Measurements from ENCODE around the gene MAP3K1.

Gene MAP3K1

DNA sequence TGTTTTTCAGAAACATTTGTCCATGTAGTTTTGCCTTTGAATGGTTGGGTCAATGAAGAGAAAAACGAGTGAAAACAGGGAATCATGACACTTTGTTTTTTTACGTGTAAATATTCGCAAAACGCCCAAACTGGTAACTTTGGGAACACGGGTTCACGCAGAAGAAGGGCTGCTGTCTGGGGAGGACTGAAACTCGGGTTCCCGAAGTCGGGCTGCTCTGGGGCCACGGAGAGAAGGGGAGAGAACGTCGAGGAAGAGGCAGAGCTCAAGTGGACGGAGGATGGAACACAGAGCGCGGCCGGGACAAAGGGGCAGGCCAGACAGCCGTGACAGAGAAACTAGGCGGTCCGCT is 93.6 kb downstream of the MAP3K1 start:
- Histone ChIP-seq H3K4me3 (ENCODE audit: low read depth in 1 of 2, low read length in 1 of 2) (peak overlapping the region; percentile 59 to 96), H3K27me3 (no peaks in the 10 kb centered on the region), H3K4me1 (ENCODE audit: control insufficient read depth in 1 of 2, insufficient read depth in 1 of 2, low read depth in 1 of 2, low read length in 1 of 2) (peaks cover 19 to 29% of the 10 kb centered on the region in 2 experiments), H3K36me3 (no peaks in the 10 kb centered on the region), H3K9me3 (no peaks in the 10 kb centered on the region), H3K27ac (peak overlapping the region; percentile 97)
- TF ChIP-seq, protein P1, sequence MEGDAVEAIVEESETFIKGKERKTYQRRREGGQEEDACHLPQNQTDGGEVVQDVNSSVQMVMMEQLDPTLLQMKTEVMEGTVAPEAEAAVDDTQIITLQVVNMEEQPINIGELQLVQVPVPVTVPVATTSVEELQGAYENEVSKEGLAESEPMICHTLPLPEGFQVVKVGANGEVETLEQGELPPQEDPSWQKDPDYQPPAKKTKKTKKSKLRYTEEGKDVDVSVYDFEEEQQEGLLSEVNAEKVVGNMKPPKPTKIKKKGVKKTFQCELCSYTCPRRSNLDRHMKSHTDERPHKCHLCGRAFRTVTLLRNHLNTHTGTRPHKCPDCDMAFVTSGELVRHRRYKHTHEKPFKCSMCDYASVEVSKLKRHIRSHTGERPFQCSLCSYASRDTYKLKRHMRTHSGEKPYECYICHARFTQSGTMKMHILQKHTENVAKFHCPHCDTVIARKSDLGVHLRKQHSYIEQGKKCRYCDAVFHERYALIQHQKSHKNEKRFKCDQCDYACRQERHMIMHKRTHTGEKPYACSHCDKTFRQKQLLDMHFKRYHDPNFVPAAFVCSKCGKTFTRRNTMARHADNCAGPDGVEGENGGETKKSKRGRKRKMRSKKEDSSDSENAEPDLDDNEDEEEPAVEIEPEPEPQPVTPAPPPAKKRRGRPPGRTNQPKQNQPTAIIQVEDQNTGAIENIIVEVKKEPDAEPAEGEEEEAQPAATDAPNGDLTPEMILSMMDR (IDR thresholded peaks at IDR 0.05): no peak

DNA sequence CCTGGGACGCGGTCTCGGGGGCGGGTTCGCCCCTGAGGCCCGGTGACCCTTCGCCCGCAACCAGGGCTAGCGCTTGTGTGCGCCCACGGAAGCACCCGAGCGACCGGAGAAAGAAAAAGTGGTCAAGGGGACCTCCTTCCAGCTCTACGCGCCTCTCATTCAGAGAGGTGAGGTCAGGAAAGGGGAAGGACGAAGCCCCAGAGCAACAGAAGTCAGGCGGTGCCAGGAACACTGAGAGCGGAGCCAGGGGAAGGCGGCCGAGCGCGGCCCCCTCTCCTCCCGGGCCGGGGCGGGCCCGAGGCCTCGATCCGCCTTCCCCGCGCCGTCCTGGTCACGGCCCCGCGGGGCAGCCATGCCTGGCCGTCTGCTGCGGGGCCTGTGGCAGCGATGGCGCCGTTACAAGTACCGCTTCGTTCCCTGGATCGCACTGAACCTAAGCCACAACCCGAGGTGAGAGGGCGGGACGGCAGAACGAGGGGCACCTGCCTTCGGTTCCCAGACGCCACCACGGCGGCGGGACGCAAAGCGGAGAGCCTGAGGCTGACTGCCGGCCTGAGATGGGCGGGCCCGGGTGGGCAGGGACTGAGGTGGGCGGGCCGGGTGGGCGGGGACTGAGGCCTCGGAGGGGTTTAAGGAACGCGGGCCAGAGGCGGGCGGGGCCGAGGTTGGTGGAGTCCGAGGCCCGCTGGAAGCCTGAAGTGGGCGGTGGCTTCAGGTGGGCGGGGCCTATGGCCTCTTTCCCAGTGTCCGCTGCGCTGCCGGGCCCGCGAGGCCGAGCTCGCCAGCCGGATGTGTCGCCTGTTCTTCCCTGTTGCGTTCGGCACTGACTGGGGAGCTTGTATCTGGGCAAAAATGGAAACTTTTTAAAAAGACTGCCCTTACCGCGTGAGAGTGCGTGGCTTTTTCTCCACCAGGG is 94.2 kb downstream of the MAP3K1 start, which contains the start of gene SETD9:
TSS of gene SETD9 (plus strand) at position 303 of the 916 bp plus-strand sequence. CDS start at position 353, 50 bp downstream.
- peaks cover 19 to 29% of the 10 kb centered on the region in 2 experiments for H3K4me1 ChIP-seq (ENCODE audit: control insufficient read depth in 1 of 2, insufficient read depth in 1 of 2, low read depth in 1 of 2, low read length in 1 of 2)
- no peaks in the 10 kb centered on the region for H3K36me3 ChIP-seq
- peak within 1 kb of the TSS; percentile 97 for H3K27ac ChIP-seq
- TF ChIP-seq, protein P1 (IDR thresholded peaks at IDR 0.05): peak; percentile 42
- H3K27me3 ChIP-seq: no peaks in the 10 kb centered on the region
- peak within 1 kb of the TSS; percentile 59 to 96 for H3K4me3 ChIP-seq (ENCODE audit: low read depth in 1 of 2, low read length in 1 of 2)
- no peaks in the 10 kb centered on the region for H3K9me3 ChIP-seq

DNA sequence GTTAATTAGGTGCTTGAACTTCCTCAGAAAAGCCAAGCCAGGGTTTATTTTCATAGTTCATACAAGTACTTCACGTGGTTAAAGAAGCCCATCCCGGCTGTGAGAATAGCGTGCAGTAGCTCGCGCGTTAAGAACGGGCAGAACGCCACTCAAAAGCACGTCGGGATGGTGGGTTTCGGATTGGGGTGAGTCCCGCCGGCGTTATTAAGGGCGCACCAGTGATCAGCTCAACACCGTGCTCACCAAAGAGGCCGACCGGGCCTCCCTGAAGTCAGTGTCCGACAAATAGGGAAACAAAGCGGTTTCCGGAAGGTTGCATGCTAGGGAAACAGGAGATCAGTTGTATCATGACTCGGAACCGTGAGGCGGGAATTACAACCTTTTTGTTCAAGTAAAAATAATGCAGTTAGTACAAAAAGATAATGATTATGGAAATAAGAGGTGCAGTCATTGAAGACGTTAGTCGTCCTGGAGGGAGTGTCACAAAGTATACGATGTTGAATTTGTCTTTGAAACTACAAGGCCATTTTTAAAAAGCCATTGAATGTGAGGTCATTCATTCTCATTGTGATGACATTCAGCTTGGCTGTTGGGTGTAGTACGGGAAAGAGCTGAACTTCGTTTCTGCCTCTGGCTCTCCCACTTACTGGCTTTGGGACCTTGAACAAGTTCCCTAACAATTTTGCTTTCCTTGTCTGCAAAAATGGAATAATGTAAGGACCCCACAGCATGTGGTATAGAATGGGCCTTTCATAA is 95.0 kb downstream of the MAP3K1 start:
- no peaks in the 10 kb centered on the region for H3K36me3 ChIP-seq
- H3K27me3 ChIP-seq: no peaks in the 10 kb centered on the region
- H3K27ac ChIP-seq: peak overlapping the region; percentile 97
- peak overlapping the region; percentile 59 to 96 for H3K4me3 ChIP-seq (ENCODE audit: low read depth in 1 of 2, low read length in 1 of 2)
- TF ChIP-seq, protein P1 (IDR thresholded peaks at IDR 0.05): no peak
- H3K9me3 ChIP-seq: no peaks in the 10 kb centered on the region
- peaks cover 19 to 29% of the 10 kb centered on the region in 2 experiments for H3K4me1 ChIP-seq (ENCODE audit: control insufficient read depth in 1 of 2, insufficient read depth in 1 of 2, low read depth in 1 of 2, low read length in 1 of 2)

DNA sequence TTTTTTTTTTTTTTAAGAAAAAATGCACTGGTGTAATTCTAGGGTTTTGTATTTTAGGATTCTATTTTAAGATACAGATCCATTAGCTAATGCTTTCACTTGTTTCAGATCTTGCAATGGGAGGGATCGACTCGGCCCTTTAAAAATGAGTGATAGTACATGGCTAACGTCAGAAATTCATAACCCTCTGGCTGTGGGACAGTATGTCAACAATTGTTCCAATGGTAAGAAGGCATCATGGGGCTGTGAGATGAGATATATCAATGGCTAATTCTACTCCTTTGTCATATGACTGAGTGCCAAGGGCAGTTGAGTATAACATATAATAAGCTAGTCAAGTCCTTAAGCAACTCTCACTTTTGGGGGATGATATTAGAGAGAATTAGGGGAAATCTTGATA is 98.4 kb downstream of the MAP3K1 start:
- Histone ChIP-seq H3K4me3 (ENCODE audit: low read depth in 1 of 2, low read length in 1 of 2) (no peak overlapping the region), H3K4me1 (ENCODE audit: control insufficient read depth in 1 of 2, insufficient read depth in 1 of 2, low read depth in 1 of 2, low read length in 1 of 2) (peaks cover 14 to 21% of the 10 kb centered on the region in 2 experiments), H3K27ac (no peak overlapping the region), H3K27me3 (no peaks in the 10 kb centered on the region), H3K9me3 (no peaks in the 10 kb centered on the region), H3K36me3 (no peaks in the 10 kb centered on the region)
- TF ChIP-seq, protein P1 (IDR thresholded peaks at IDR 0.05): no peak

DNA sequence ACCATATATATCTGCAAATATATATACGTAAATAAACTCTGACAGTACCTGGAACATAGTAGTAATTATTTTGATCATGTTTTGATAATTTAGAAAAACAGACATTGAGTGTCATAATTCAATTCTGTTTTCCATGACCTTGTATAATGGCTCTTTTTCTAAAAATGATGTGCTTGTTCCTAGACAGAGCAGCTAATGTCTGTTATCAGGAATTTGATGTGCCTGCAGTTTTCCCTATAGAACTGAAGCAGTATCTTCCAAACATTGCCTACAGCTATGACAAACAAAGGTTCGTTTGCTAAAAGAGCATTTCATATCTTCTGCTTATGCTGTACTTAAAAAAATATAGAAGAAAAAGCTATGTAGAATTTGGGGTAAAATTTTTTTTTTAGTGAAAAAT is 99.3 kb downstream of the MAP3K1 start:
- TF ChIP-seq, protein P1 (IDR thresholded peaks at IDR 0.05): no peak
- Histone ChIP-seq H3K4me3 (ENCODE audit: low read depth in 1 of 2, low read length in 1 of 2) (no peak overlapping the region), H3K9me3 (no peaks in the 10 kb centered on the region), H3K27ac (no peak overlapping the region), H3K36me3 (no peaks in the 10 kb centered on the region), H3K27me3 (no peaks in the 10 kb centered on the region), H3K4me1 (ENCODE audit: control insufficient read depth in 1 of 2, insufficient read depth in 1 of 2, low read depth in 1 of 2, low read length in 1 of 2) (peaks cover 10 to 14% of the 10 kb centered on the region in 2 experiments)
